ENCODE data around the gene TEX38. TPM values are rescaled to one million over a fixed set of nuclear protein-coding genes. Genes with fewer than 3 reads are reported as not detected.

Gene TEX38
- polyA plus RNA-seq, 2 of the 4 experiments (the other 2 are of a cell fraction) = not detected

GRCh38 chr1:46646331-46646730 is 25.3 kb upstream of the TEX38 start (continued):
- TF ChIP-seq MYC (IDR thresholded peaks at IDR 0.05; ENCODE audit: borderline replicate concordance, low read length) (no peak), SREBF2 (IDR thresholded peaks at IDR 0.05) (no peak), HDAC2 (IDR thresholded peaks at IDR 0.05) (no peak), HES2 (IDR thresholded peaks at IDR 0.05) (no peak), NFE2L2 (conservative IDR thresholded peaks at IDR 0.05; ENCODE audit: low read length) (no peak), TFCP2L1 (CRISPR knock-in tag; IDR thresholded peaks at IDR 0.05) (no peak), KDM5A (IDR thresholded peaks at IDR 0.05) (no peak), NR3C1 (IDR thresholded peaks at IDR 0.05) (no peak), CHD4 (IDR thresholded peaks at IDR 0.05; ENCODE audit: borderline replicate concordance) (no peak)

- ChIA-PET CTCF (no interaction called here), POLR2A (no interaction called here)
- no peak overlapping the region for H3K27ac ChIP-seq
- peaks cover 9% of the 10 kb centered on the region for H3K9me3 ChIP-seq
- TF ChIP-seq, protein P1, sequence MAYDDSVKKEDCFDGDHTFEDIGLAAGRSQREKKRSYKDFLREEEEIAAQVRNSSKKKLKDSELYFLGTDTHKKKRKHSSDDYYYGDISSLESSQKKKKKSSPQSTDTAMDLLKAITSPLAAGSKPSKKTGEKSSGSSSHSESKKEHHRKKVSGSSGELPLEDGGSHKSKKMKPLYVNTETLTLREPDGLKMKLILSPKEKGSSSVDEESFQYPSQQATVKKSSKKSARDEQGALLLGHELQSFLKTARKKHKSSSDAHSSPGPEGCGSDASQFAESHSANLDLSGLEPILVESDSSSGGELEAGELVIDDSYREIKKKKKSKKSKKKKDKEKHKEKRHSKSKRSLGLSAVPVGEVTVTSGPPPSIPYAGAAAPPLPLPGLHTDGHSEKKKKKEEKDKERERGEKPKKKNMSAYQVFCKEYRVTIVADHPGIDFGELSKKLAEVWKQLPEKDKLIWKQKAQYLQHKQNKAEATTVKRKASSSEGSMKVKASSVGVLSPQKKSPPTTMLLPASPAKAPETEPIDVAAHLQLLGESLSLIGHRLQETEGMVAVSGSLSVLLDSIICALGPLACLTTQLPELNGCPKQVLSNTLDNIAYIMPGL (CRISPR knock-in tag; IDR thresholded peaks at IDR 0.05; ENCODE audit: borderline replicate concordance) = no peak
- TF ChIP-seq NR3C1 (IDR thresholded peaks at IDR 0.05) (no peak), ZSCAN20 (CRISPR knock-in tag; IDR thresholded peaks at IDR 0.05) (no peak), RARB (CRISPR knock-in tag; IDR thresholded peaks at IDR 0.05) (no peak)
- TF ChIP-seq, protein P2, sequence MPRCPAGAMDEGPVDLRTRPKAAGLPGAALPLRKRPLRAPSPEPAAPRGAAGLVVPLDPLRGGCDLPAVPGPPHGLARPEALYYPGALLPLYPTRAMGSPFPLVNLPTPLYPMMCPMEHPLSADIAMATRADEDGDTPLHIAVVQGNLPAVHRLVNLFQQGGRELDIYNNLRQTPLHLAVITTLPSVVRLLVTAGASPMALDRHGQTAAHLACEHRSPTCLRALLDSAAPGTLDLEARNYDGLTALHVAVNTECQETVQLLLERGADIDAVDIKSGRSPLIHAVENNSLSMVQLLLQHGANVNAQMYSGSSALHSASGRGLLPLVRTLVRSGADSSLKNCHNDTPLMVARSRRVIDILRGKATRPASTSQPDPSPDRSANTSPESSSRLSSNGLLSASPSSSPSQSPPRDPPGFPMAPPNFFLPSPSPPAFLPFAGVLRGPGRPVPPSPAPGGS (IDR thresholded peaks at IDR 0.05) = no peak
- FAIRE-seq = no peak
- ATAC-seq = no peak
- DNase-seq (ENCODE audit: low read depth in 1 of 2, low spot score in 1 of 2) = no peak
- 84% methylated on average over 2 of the region's 2 CpGs for WGBS (ENCODE audit: missing lambda C conversion rate)
- H3K4me3 ChIP-seq = no peak overlapping the region
- no peak overlapping the region for H3K4me2 ChIP-seq
- peaks cover 22% of the 10 kb centered on the region for H3K4me1 ChIP-seq
Measured at GRCh38 chr1:46646844-46647243, 24.8 kb upstream of the TEX38 start.

DNA sequence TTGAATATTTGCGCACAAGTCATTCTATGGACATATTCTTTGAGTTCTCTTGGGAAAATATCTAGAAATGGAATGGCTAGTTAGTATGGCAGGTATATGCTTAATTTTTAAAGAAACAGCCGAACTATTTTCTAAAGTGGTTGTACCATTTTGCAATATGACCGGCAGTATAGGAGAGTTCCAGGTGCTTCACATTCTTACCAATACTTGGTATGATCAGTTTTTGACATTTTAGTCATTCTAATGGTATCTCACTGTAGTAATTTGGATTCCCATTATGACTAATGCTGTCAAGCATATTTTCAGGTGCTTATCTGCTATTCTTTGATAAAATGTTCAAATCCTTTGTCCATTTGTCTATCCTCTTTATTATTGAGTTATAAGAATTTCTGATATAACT is 24.0 kb upstream of the TEX38 start:
- ATAC-seq (no peak), FAIRE-seq (no peak), DNase-seq (ENCODE audit: low read depth in 1 of 2, low spot score in 1 of 2) (no peak)
- no peak overlapping the region for H3K27ac ChIP-seq
- H3K4me3 ChIP-seq = no peak overlapping the region
- H3K9me3 ChIP-seq = peaks cover 9% of the 10 kb centered on the region
- ChIA-PET CTCF (no interaction called here), POLR2A (no interaction called here)
- H3K4me1 ChIP-seq = peaks cover 21% of the 10 kb centered on the region
- 96% methylated on average over 3 of the region's 3 CpGs for WGBS (ENCODE audit: missing lambda C conversion rate)
- H3K4me2 ChIP-seq = no peak overlapping the region
- TF ChIP-seq CBX8 (IDR thresholded peaks at IDR 0.05) (no peak), SMC3 (IDR thresholded peaks at IDR 0.05) (no peak), JUN (IDR thresholded peaks at IDR 0.05) (no peak), MAFK (IDR thresholded peaks at IDR 0.05; ENCODE audit: partially characterized antibody) (no peak), HDAC2 (IDR thresholded peaks at IDR 0.05) (no peak), RNF2 (IDR thresholded peaks at IDR 0.05; ENCODE audit: borderline replicate concordance, low read depth) (no peak), HOXA7 (CRISPR knock-in tag; IDR thresholded peaks at IDR 0.05) (no peak), CEBPB (IDR thresholded peaks at IDR 0.05) (no peak)

GRCh38 chr1:46649764-46650163 is 21.9 kb upstream of the TEX38 start:
- no peak for DNase-seq (ENCODE audit: low read depth in 1 of 2, low spot score in 1 of 2)
- no peak for ATAC-seq
- TF ChIP-seq RNF2 (IDR thresholded peaks at IDR 0.05; ENCODE audit: borderline replicate concordance, low read depth) (no peak), ATOH8 (CRISPR knock-in tag; IDR thresholded peaks at IDR 0.05; ENCODE audit: low read depth) (no peak), CHD4 (IDR thresholded peaks at IDR 0.05; ENCODE audit: borderline replicate concordance) (no peak), PHF8 (IDR thresholded peaks at IDR 0.05; ENCODE audit: borderline replicate concordance, low read depth) (no peak), RCOR1 (IDR thresholded peaks at IDR 0.05; ENCODE audit: low read depth, low read length) (no peak), CBX8 (IDR thresholded peaks at IDR 0.05) (no peak), RAD21 (conservative IDR thresholded peaks at IDR 0.05 in 1 of 2, IDR thresholded peaks at IDR 0.05 in 1 of 2) (no peak), BHLHE40 (IDR thresholded peaks at IDR 0.05; ENCODE audit: low read depth, low read length) (no peak), CHD2 (IDR thresholded peaks at IDR 0.05; ENCODE audit: low read length, partially characterized antibody) (no peak), FOSB (CRISPR knock-in tag; IDR thresholded peaks at IDR 0.05) (no peak), ZFP36 (IDR thresholded peaks at IDR 0.05; ENCODE audit: borderline replicate concordance, partially characterized antibody) (no peak), ZSCAN20 (CRISPR knock-in tag; IDR thresholded peaks at IDR 0.05) (no peak)
- ChIA-PET CTCF (no interaction called here), POLR2A (no interaction called here)
- H3K4me3 ChIP-seq = no peak overlapping the region
- H3K9me3 ChIP-seq = peaks cover 9% of the 10 kb centered on the region
- no peak overlapping the region for H3K4me2 ChIP-seq
- peaks cover 15% of the 10 kb centered on the region; the same call in 2 of the 3 replicates for H3K4me1 ChIP-seq
- H3K27ac ChIP-seq = no peak overlapping the region
- 88% methylated on average over 2 of the region's 2 CpGs for WGBS (ENCODE audit: missing lambda C conversion rate)
- FAIRE-seq = no peak

Data from A549 (cell line).